ENCODE measurements around the gene LRP2. TPM values are rescaled to one million over a fixed set of nuclear protein-coding genes. Genes with fewer than 3 reads are reported as not detected.

The LRP2 gene
- total and polyA plus RNA-seq, 4 experiments from 2014 or later: not detected

DNA sequence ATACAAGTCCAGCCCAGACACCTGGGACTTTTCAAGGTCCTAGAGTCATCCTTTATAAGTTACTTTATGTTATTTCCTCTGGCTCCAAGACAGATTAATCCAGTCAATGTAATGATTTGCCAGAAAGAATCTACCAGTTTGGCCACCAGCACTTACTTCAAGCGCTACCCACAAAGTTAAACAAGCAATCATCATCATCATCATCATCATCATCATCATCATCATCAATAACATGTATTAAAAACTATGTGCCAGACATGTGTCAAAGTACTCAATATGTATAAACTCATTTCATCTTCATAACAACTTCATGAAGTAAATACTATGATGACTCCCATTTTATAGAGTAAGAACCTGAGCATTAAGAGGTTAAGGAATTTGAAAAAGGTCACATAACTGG, 64.3 kb downstream of the LRP2 start:
- H3K4me3 ChIP-seq (ENCODE audit: low read length in 2 of 2): no peak overlapping the region
- no peaks in the 10 kb centered on the region for H3K36me3 ChIP-seq (ENCODE audit: insufficient read depth, low read length)
- Mint-ChIP-seq H3K4me1 (peaks cover 0 to 1% (median 0%) of the 10 kb centered on the region in 4 donors), H3K9me3 (no peaks in the 10 kb centered on the region), H3K36me3 (no peaks in the 10 kb centered on the region), H3K4me3 (no peak overlapping the region), H3K27me3 (peaks cover 3 to 11% of the 10 kb centered on the region in 2 donors), H3K27ac (no peak overlapping the region)
- no peaks in the 10 kb centered on the region for H3K27me3 ChIP-seq (ENCODE audit: insufficient read depth, low read length)
- no peaks in the 10 kb centered on the region for H3K9me3 ChIP-seq (ENCODE audit: control insufficient read depth in 1 of 2, low read length in 2 of 2)
- ChIA-PET CTCF (ENCODE audit: partially characterized antibody) (no interaction called here), POLR2A (ENCODE audit: partially characterized antibody) (no interaction called here)
- no peaks in the 10 kb centered on the region for H3K4me1 ChIP-seq (ENCODE audit: insufficient read depth, low read length)
- no peak overlapping the region for H3K27ac ChIP-seq (ENCODE audit: low read depth, low read length)
- intact Hi-C loops (cut with micrococcal nuclease): no loop called here
- DNase-seq: no peak

DNA sequence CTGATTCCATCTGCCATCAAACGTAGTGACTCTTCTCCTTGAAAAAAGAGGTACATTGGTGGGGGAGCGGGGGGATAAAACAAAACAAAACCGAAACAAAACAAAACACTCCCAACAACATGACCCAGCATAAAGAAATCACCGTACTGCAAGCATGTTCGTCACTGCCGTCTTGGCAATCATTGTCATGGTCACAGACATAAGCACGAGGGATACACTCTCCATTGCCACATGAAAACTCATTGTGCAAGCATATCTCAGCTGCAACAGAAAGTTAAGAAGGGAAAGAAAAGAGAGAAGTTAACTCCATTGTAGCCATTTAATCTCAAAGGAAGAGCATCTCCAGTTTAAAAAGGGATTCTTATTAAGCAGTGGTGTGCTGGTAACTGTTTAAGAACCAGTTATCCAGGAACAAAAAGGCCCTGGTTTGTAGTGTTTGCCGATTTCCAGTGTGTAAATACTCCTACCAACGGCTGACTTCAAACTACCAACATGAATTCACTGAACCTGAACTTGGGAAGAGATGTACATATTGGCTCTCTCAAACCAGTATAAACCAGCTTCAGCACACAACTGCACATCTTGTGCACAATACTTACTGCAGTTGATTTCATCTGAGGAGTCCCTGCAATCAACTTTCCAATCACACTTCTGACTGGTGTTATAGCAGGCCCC, 68.2 kb downstream of the LRP2 start:
- ChIA-PET POLR2A (ENCODE audit: partially characterized antibody) (no interaction called here), CTCF (ENCODE audit: partially characterized antibody) (no interaction called here)
- no peaks in the 10 kb centered on the region for H3K4me1 ChIP-seq (ENCODE audit: insufficient read depth, low read length)
- peaks cover 7% of the 10 kb centered on the region in 2 donors for H3K27me3 Mint-ChIP-seq
- no peak overlapping the region for H3K4me3 Mint-ChIP-seq
- H3K27ac ChIP-seq (ENCODE audit: low read depth, low read length): no peak overlapping the region
- H3K4me3 ChIP-seq (ENCODE audit: low read length in 2 of 2): no peak overlapping the region
- H3K36me3 ChIP-seq (ENCODE audit: insufficient read depth, low read length): no peaks in the 10 kb centered on the region
- H3K27me3 ChIP-seq (ENCODE audit: insufficient read depth, low read length): no peaks in the 10 kb centered on the region
- no peaks in the 10 kb centered on the region for H3K9me3 ChIP-seq (ENCODE audit: control insufficient read depth in 1 of 2, low read length in 2 of 2)
- H3K4me1 Mint-ChIP-seq: peaks cover 0 to 1% (median 0%) of the 10 kb centered on the region in 4 donors
- intact Hi-C loops (cut with micrococcal nuclease): no loop called here
- DNase-seq: no peak
- H3K27ac Mint-ChIP-seq: no peak overlapping the region
- H3K36me3 Mint-ChIP-seq: no peaks in the 10 kb centered on the region
- no peaks in the 10 kb centered on the region for H3K9me3 Mint-ChIP-seq

DNA sequence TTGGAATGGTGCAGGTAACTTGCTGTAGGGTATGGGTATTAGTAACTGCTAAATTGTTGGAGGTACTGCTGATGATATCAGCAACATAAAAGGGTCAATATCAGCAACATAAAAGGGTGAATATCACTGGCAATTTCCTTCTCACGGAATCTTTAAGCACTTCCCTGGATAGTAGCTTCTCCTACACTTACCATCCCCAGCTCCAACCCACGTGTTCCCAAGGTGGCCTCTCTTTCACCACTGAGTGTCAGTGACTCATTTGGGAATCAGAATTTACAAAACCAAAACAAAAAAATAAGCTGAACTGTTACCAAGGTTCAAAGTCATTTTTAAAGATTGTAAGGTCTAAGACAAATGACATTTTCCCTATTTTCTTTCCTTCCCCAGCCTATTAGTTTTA, 70.8 kb downstream of the LRP2 start:
- Histone ChIP-seq H3K4me3 (ENCODE audit: low read length in 2 of 2) (no peak overlapping the region), H3K9me3 (ENCODE audit: control insufficient read depth in 1 of 2, low read length in 2 of 2) (no peaks in the 10 kb centered on the region), H3K36me3 (ENCODE audit: insufficient read depth, low read length) (no peaks in the 10 kb centered on the region), H3K27ac (ENCODE audit: low read depth, low read length) (no peak overlapping the region), H3K27me3 (ENCODE audit: insufficient read depth, low read length) (no peaks in the 10 kb centered on the region), H3K4me1 (ENCODE audit: insufficient read depth, low read length) (no peaks in the 10 kb centered on the region)
- ChIA-PET CTCF (ENCODE audit: partially characterized antibody) (interaction anchor here (1.0 kb wide), 1 partner anchor 343 kb away, joined by 3 read pairs; no protein-coding TSS in a partner anchor), POLR2A (ENCODE audit: partially characterized antibody) (no interaction called here)
- Mint-ChIP-seq H3K9me3 (peaks cover 0 to 2% (median 0%) of the 10 kb centered on the region in 8 donors), H3K36me3 (no peaks in the 10 kb centered on the region), H3K4me1 (peaks cover 0 to 1% (median 0%) of the 10 kb centered on the region in 4 donors), H3K27ac (no peak overlapping the region), H3K27me3 (peaks cover 0 to 8% of the 10 kb centered on the region in 2 donors), H3K4me3 (no peak overlapping the region)
- DNase-seq: no peak
- intact Hi-C loops (cut with micrococcal nuclease): no loop called here

DNA sequence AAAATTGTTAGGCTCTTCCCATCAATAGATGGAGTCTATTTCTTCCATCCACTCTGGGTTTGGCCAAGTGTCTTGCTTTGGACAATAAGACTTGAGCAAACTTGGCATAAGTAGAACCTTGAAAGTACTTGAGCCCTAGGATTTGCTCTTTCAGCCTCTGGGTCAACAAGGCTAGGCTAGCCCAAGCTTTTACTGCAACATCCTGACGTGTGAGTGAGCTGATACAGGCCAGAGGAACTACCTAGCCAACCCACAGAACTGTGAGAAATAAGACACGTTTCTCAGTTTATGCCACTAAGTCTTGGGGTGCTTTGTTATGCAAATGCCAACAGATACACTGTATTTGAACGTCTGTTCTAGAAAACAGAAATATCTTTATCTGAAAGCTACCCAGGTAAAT, 71.9 kb downstream of the LRP2 start:
- Histone ChIP-seq H3K4me3 (ENCODE audit: low read length in 2 of 2) (no peak overlapping the region), H3K4me1 (ENCODE audit: insufficient read depth, low read length) (no peaks in the 10 kb centered on the region), H3K36me3 (ENCODE audit: insufficient read depth, low read length) (no peaks in the 10 kb centered on the region), H3K27ac (ENCODE audit: low read depth, low read length) (no peak overlapping the region), H3K27me3 (ENCODE audit: insufficient read depth, low read length) (no peaks in the 10 kb centered on the region), H3K9me3 (ENCODE audit: control insufficient read depth in 1 of 2, low read length in 2 of 2) (no peaks in the 10 kb centered on the region)
- Mint-ChIP-seq H3K9me3 (peaks cover 0 to 2% (median 0%) of the 10 kb centered on the region in 8 donors), H3K27ac (no peak overlapping the region), H3K36me3 (no peaks in the 10 kb centered on the region), H3K27me3 (peaks cover 0 to 8% of the 10 kb centered on the region in 2 donors), H3K4me1 (peaks cover 0 to 1% (median 0%) of the 10 kb centered on the region in 4 donors), H3K4me3 (no peak overlapping the region)
- intact Hi-C loops (cut with micrococcal nuclease): no loop called here
- POLR2A ChIA-PET (ENCODE audit: partially characterized antibody): no interaction called here
- CTCF ChIA-PET (ENCODE audit: partially characterized antibody): interaction anchor here (1.0 kb wide), 1 partner anchor 342 kb away, joined by 3 read pairs; no protein-coding TSS in a partner anchor
- DNase-seq: no peak

DNA sequence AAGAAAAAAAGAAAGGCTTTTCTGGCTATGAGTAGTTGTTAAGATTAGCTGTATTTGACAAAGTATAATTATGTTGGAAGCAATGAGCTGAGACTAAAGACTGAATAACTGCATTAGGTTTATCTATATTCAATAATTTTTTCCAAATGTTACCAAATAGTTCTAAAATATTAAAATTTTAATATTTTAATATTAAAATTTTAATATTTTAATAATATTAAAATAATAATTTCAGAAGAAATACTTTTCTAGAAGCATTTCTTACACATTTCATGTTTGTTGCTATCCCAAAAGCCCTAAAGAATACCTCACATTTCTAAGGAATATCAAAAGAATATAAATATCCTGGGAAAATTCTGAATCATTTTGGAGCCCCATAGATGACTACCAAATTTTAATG, 74.7 kb downstream of the LRP2 start:
- Histone ChIP-seq H3K9me3 (ENCODE audit: control insufficient read depth in 1 of 2, low read length in 2 of 2) (no peaks in the 10 kb centered on the region), H3K36me3 (ENCODE audit: insufficient read depth, low read length) (no peaks in the 10 kb centered on the region), H3K27me3 (ENCODE audit: insufficient read depth, low read length) (no peaks in the 10 kb centered on the region), H3K27ac (ENCODE audit: low read depth, low read length) (no peak overlapping the region), H3K4me3 (ENCODE audit: low read length in 2 of 2) (no peak overlapping the region), H3K4me1 (ENCODE audit: insufficient read depth, low read length) (no peaks in the 10 kb centered on the region)
- Mint-ChIP-seq H3K36me3 (no peaks in the 10 kb centered on the region), H3K9me3 (peaks cover 0 to 2% (median 0%) of the 10 kb centered on the region in 8 donors), H3K27me3 (peaks cover 5 to 7% of the 10 kb centered on the region in 2 donors), H3K4me3 (no peak overlapping the region), H3K4me1 (no peaks in the 10 kb centered on the region), H3K27ac (no peak overlapping the region)
- CTCF ChIA-PET (ENCODE audit: partially characterized antibody): no interaction called here
- intact Hi-C loops (cut with micrococcal nuclease): no loop called here
- DNase-seq: no peak
- POLR2A ChIA-PET (ENCODE audit: partially characterized antibody): no interaction called here

DNA sequence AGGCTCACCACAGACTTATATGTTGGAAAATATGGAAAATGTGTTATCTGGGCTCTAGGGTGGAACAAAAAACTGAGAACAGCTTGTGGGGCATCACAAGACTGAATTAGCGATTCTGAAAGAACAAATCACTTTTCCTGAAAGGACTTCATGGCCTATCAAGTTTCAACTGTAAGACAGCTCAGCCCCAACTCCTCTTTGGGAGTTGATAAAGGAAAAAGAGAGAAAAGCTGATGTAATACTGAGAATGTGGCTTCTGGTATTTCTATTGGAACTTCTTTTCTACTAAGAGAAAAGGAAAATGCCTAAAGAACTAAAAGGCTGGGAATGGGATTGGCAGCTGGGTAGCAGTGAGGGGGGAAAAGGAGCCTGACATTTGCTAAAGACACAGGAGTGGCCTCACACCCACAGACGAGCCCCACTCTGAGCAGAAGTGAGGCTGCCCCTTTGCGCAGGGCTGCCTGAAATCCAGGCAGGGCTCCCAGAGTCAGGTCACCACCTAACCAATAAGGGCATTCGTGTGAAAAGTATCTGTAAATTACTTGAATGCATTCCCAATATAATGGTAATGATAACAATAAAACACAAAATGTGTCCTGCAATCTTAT, 75.6 kb downstream of the LRP2 start:
- H3K4me1 Mint-ChIP-seq: no peaks in the 10 kb centered on the region
- H3K9me3 Mint-ChIP-seq: peaks cover 0 to 2% (median 0%) of the 10 kb centered on the region in 8 donors
- H3K27ac Mint-ChIP-seq: no peak overlapping the region
- ChIA-PET CTCF (ENCODE audit: partially characterized antibody) (no interaction called here), POLR2A (ENCODE audit: partially characterized antibody) (no interaction called here)
- intact Hi-C loops (cut with micrococcal nuclease): no loop called here
- Histone ChIP-seq H3K9me3 (ENCODE audit: control insufficient read depth in 1 of 2, low read length in 2 of 2) (no peaks in the 10 kb centered on the region), H3K4me1 (ENCODE audit: insufficient read depth, low read length) (no peaks in the 10 kb centered on the region), H3K4me3 (ENCODE audit: low read length in 2 of 2) (no peak overlapping the region), H3K27me3 (ENCODE audit: insufficient read depth, low read length) (no peaks in the 10 kb centered on the region), H3K36me3 (ENCODE audit: insufficient read depth, low read length) (no peaks in the 10 kb centered on the region), H3K27ac (ENCODE audit: low read depth, low read length) (no peak overlapping the region)
- H3K4me3 Mint-ChIP-seq: no peak overlapping the region
- peaks cover 2 to 7% of the 10 kb centered on the region in 2 donors for H3K27me3 Mint-ChIP-seq
- no peak for DNase-seq
- H3K36me3 Mint-ChIP-seq: no peaks in the 10 kb centered on the region

DNA sequence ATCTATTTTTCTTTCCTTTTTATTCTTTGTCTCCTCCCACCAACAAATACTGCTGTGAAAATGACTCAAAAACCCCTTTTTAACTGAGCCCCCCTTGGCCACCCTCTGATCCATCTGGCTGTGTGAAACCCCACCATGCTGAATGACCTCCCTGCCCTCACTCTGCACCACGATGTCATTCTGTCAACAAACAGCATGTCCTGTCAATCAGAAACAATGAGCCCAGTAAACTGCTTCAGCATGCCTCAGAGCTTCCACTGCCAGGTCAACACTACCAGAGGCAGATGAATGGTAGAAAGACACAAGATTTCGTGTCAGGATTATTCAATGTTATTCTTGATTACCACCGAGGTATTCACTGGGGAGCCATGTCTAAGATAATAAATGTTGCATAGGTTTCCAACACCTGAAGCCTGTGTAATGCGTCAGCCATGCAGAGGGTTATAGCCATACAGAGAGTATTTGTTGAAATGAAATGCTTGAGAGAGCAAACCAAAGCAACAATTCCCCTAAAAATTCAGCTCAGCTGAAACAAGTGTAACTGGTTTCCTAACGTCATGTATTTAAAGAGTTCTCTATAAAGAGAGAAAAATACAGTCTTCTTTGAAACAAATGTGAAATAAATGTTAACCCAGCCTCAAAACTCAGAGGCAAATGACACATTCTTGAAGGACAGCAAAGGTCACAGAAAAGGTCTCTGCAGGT, 76.7 kb downstream of the LRP2 start:
- Histone ChIP-seq H3K9me3 (ENCODE audit: control insufficient read depth in 1 of 2, low read length in 2 of 2) (no peaks in the 10 kb centered on the region), H3K27me3 (ENCODE audit: insufficient read depth, low read length) (no peaks in the 10 kb centered on the region), H3K27ac (ENCODE audit: low read depth, low read length) (no peak overlapping the region), H3K4me1 (ENCODE audit: insufficient read depth, low read length) (no peaks in the 10 kb centered on the region), H3K4me3 (ENCODE audit: low read length in 2 of 2) (no peak overlapping the region), H3K36me3 (ENCODE audit: insufficient read depth, low read length) (no peaks in the 10 kb centered on the region)
- H3K27me3 Mint-ChIP-seq: peaks cover 2 to 7% of the 10 kb centered on the region in 2 donors
- intact Hi-C loops (cut with micrococcal nuclease): no loop called here
- POLR2A ChIA-PET (ENCODE audit: partially characterized antibody): no interaction called here
- DNase-seq: no peak
- H3K4me3 Mint-ChIP-seq: no peak overlapping the region
- no peak overlapping the region for H3K27ac Mint-ChIP-seq
- peaks cover 0 to 2% (median 0%) of the 10 kb centered on the region in 8 donors for H3K9me3 Mint-ChIP-seq
- no peaks in the 10 kb centered on the region for H3K4me1 Mint-ChIP-seq
- CTCF ChIA-PET (ENCODE audit: partially characterized antibody): no interaction called here
- H3K36me3 Mint-ChIP-seq: no peaks in the 10 kb centered on the region
